VCaP (cell line): ENCODE data around the gene NDNF.
A peak's percentile ranks its signal among the peaks of the same experiment; 100 is the strongest.

Source experiments
- H3K27ac ChIP-seq: fragments of 450-650 bp; 2 replicates; pipeline ENCODE4 v1.5.1; 2017
- CTCF ChIP-seq: fragments of 450-650 bp; conservative IDR thresholded peaks from 2 replicates; pipeline ENCODE4 v1.5.1; 2017; ENCODE audit warnings: mild to moderate bottlenecking, moderate library complexity

Gene NDNF

GRCh38 chr4:121100093-121100775, 27.9 kb upstream of the NDNF start:
- TF ChIP-seq CTCF, result no peak
- H3K27ac ChIP-seq, result no peak overlapping the region

DNA sequence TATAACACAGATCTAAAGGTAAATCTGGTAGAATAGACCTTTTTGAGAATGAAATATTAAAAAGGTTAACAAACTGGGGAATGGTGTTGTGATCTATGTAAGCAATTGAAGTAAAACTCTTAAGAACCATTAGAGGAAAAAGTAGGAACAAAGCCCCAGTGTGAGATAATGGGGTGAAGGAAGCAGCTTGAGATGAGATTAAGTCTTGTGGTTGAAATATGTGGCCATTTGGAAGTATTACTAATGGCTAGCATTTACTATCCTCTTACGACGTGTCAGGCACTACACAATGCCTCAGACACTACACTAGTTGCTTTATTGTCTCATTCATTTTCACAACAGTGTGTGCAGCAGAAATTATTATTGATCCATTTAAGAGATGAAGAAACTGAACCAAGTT, 25.9 kb upstream of the NDNF start:
- no peak for TF ChIP-seq CTCF
- H3K27ac ChIP-seq, result no peak overlapping the region

GRCh38 chr4:121096629-121097028, 24.3 kb upstream of the NDNF start:
- no peak overlapping the region for H3K27ac ChIP-seq
- peak; percentile 73 for TF ChIP-seq CTCF

DNA sequence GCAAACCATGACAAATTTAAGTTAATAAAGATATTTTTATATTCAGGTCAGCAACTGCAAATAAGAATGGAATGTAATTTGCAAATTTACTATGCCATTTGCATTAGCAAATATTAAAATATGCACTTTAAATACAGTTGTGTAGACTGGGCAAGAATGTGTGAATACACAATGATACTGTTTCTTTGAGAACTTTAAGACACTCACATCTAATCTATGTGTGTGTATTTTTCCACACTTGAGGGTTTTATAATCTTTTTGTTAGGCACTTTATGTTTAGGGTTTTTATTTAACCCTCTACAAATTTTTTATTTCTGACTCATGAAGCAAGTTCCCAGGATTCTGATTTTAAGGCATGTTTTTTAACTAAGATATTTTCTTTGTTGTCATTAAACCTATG, 23.9 kb upstream of the NDNF start:
- no peak for TF ChIP-seq CTCF
- no peak overlapping the region for H3K27ac ChIP-seq

DNA sequence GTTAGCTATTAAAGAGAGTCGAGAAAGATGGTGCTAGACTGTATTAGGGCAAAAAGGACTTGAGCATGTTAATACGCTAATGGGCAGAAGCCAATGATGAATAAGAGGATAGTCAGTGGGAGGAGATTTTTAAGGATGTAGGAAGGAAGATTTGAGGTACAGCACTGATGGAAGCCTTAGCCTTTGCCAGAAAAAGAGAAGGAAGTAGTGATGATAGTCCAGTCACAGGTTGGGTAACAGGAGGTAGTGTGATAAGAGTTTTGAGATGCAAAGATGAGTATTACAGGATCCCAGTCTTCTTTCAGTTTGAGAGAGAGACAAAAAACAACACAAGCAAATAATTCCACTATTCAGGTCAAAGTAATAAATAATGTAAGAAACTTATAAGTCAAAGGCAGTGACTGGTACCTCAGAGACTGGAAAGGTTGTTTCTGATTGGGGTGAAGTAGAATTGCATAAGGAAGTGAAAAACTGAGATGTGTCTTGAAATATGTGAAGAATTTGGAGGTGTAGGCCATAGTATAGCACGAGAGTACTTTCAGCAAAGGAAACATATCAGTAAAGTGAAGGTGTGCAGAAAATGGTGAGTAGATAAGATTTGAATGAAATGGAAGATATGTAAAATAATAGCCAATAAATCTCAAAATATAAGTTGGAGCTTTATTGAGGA, 22.1 kb upstream of the NDNF start:
- TF ChIP-seq CTCF, result no peak
- H3K27ac ChIP-seq, result no peak overlapping the region

DNA sequence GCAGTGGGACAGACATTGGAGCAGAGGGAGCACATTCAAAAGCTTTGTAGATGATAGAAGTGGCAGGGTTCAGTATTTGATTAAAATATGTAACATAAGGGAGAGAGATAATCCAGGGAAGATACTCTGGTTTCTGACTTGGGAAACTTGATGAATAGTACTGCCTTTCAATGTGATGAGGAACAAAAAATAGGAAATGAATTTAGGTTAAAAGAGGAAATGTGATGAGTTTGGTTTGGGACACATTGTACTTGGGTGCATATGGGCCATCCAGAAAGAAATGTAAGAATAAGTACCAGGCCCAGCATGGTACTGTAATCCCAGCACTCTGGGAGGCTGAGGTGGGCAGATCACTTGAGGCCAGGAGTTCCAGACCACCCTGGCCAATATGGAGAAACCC, 20.9 kb upstream of the NDNF start:
- no peak overlapping the region for H3K27ac ChIP-seq
- TF ChIP-seq CTCF, result no peak

DNA sequence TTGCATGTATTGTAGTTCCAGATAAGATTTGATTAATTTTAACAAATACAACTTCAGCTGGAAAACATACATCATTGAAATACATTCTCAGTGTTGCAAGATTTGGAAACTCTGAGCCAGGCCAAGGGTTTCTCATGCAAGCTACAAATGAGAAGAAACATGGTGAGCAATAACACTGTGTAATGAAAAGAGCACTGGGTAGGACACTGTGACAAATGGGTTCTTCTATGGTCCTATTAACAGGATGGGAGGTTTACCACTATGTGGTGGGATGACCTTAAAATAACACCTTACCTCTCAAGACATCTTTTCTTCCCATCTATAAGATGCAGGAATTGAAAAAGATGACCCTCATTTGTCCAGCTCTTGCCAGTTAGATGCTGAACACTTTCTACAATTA, 19.6 kb upstream of the NDNF start:
- no peak overlapping the region for H3K27ac ChIP-seq

More for the DNA sequence above, 19.6 kb upstream of the NDNF start:
- TF ChIP-seq CTCF, result no peak
